Measurements from ENCODE around the gene FIG4.
"Not testable (repeated sequence)": the region's sequence is repeated elsewhere in the genome, so short reads cannot be mapped to it uniquely, and the experiment has no call there.

FIG4 gene

GRCh38 chr6:109722564-109723254 is 31.6 kb downstream of the FIG4 start:
- intact Hi-C loops (cut with DNase I; ENCODE audit: low total_unique reads), result no loop called here
- H3K27ac ChIP-seq, result peak overlapping the region; percentile 48 to 66
- no peaks in the 10 kb centered on the region for H3K27me3 ChIP-seq
- no peak for TF ChIP-seq CTCF (IDR thresholded peaks at IDR 0.05)
- no peaks in the 10 kb centered on the region for H3K9me3 ChIP-seq
- DNase-seq, result no peak
- no peak overlapping the region for H3K4me3 ChIP-seq
- peaks cover 7 to 15% (median 14%) of the 10 kb centered on the region in 3 donors for H3K36me3 ChIP-seq
- peaks cover 0 to 29% (median 13%) of the 10 kb centered on the region in 4 donors for H3K4me1 ChIP-seq

- H3K27me3 ChIP-seq; intact Hi-C loops (cut with DNase I; ENCODE audit: low total_unique reads); H3K36me3 ChIP-seq: not testable (repeated sequence)
Measured at GRCh38 chr6:109725250-109725649, 34.2 kb downstream of the FIG4 start.

GRCh38 chr6:109736273-109737025 is 45.4 kb downstream of the FIG4 start:
- Histone ChIP-seq H3K9me3 (no peaks in the 10 kb centered on the region), H3K27me3 (no peaks in the 10 kb centered on the region), H3K4me3 (no peak overlapping the region), H3K36me3 (peaks cover 14 to 55% (median 22%) of the 10 kb centered on the region in 3 donors), H3K27ac (no peak overlapping the region), H3K4me1 (no peaks in the 10 kb centered on the region)
- intact Hi-C loops (cut with DNase I; ENCODE audit: low total_unique reads), result no loop called here
- no peak for DNase-seq
- no peak for TF ChIP-seq CTCF (IDR thresholded peaks at IDR 0.05)

More at GRCh38 chr6:109725250-109725649, 34.2 kb downstream of the FIG4 start:
- not testable (repeated sequence) for H3K4me3 ChIP-seq, H3K9me3 ChIP-seq, DNase-seq, H3K27ac ChIP-seq
- peaks cover 0 to 29% (median 13%) of the 10 kb centered on the region in 4 donors for H3K4me1 ChIP-seq

- H3K4me3 ChIP-seq, result no peak overlapping the region
- H3K27me3 ChIP-seq, result no peaks in the 10 kb centered on the region
- H3K27ac ChIP-seq, result no peak overlapping the region
- peaks cover 23 to 55% (median 28%) of the 10 kb centered on the region in 3 donors for H3K36me3 ChIP-seq
- DNase-seq, result no peak
- intact Hi-C loops (cut with DNase I; ENCODE audit: low total_unique reads), result no loop called here
- no peaks in the 10 kb centered on the region for H3K9me3 ChIP-seq
- no peaks in the 10 kb centered on the region for H3K4me1 ChIP-seq
- TF ChIP-seq CTCF (IDR thresholded peaks at IDR 0.05), result no peak
Measured at GRCh38 chr6:109738255-109738654, 47.2 kb downstream of the FIG4 start.

GRCh38 chr6:109738667-109739066 is 47.6 kb downstream of the FIG4 start:
- Histone ChIP-seq H3K27me3 (no peaks in the 10 kb centered on the region), H3K27ac (no peak overlapping the region), H3K36me3 (peaks cover 27 to 59% (median 30%) of the 10 kb centered on the region in 3 donors), H3K4me1 (no peaks in the 10 kb centered on the region), H3K4me3 (no peak overlapping the region), H3K9me3 (no peaks in the 10 kb centered on the region)
- intact Hi-C loops (cut with DNase I; ENCODE audit: low total_unique reads), result no loop called here
- no peak for DNase-seq
- no peak for TF ChIP-seq CTCF (IDR thresholded peaks at IDR 0.05)

- no peak for TF ChIP-seq CTCF (IDR thresholded peaks at IDR 0.05)
- H3K4me1 ChIP-seq, result no peaks in the 10 kb centered on the region
- no peak for DNase-seq
- no peaks in the 10 kb centered on the region for H3K27me3 ChIP-seq
- no peak overlapping the region for H3K4me3 ChIP-seq
- intact Hi-C loops (cut with DNase I; ENCODE audit: low total_unique reads), result no loop called here
- H3K27ac ChIP-seq, result no peak overlapping the region
- no peaks in the 10 kb centered on the region for H3K9me3 ChIP-seq
- peaks cover 37 to 69% (median 40%) of the 10 kb centered on the region in 3 donors for H3K36me3 ChIP-seq
Measured at GRCh38 chr6:109739686-109740085, 48.6 kb downstream of the FIG4 start.
